Motor neuron (in vitro differentiated cells): ENCODE measurements around the gene PSMC6. TPM values are rescaled to one million over a fixed set of nuclear protein-coding genes. Genes with fewer than 3 reads are reported as not detected.
A peak's percentile ranks its signal among the peaks of the same experiment; 100 is the strongest.
"Not testable (repeated sequence)": the region's sequence is repeated elsewhere in the genome, so short reads cannot be mapped to it uniquely, and the experiment has no call there.

ENCODE experiments used
- ATAC-seq, 8 experiments: fragments of 200-7000 bp; cut with Tn5 transposase; replicated peaks in 6 of 8; 2 replicates each; pipeline ENCODE4 v1.8.0; 2021; ENCODE audit warnings: mild to moderate bottlenecking in 8 of 8, moderate library complexity in 8 of 8
- H3K27ac ChIP-seq, 2 donors: fragments of 250-450 bp; sonication (Bioruptor Pico); 2 replicates each; pipeline ENCODE4 v1.9.0; 2021; ENCODE audit warnings: antibody characterized with exemption in 2 of 2, mild to moderate bottlenecking in 2 of 2, moderate library complexity in 1 of 2
- H3K4me1 ChIP-seq, 2 donors: fragments of 250-450 bp; sonication (Bioruptor Pico); replicated peaks in 1 of 2; 2 replicates each; pipeline ENCODE4 v1.6.1; 2021; ENCODE audit warnings: antibody characterized with exemption in 2 of 2, mild to moderate bottlenecking in 2 of 2, moderate library complexity in 1 of 2
- H3K4me3 ChIP-seq, 5 donors: fragments of 250-450 bp; sonication (Bioruptor Pico); 2 replicates each; pipeline ENCODE4 v1.9.0; 2021; ENCODE audit warnings: antibody characterized with exemption in 5 of 5, mild to moderate bottlenecking in 5 of 5, moderate library complexity in 4 of 5
- WGBS, 10 experiments: fragments of 450-650 bp; shearing (Covaris generic); methylation state at CpG; one replicate each; pipeline ENCODE4 v1.0.0; 2022; 5-methylcytosine and 5-hydroxymethylcytosine counted together
- in situ Hi-C, 9 experiments: fragments of 400-800 bp; cut with MboI; loops; one replicate each; pipeline ENCODE4 v1.15.0; 2021; ENCODE audit warnings: low sequenced_read_pairs in 9 of 9, low pct_unique_long_range_greater_than_20kb in 2 of 9; ENCODE audit not compliant: unreplicated experiment in 9 of 9
- total RNA-seq, 8 experiments: library from RNA; unstranded; fragments of 300-600 nt; gene quantifications; 2 replicates each; pipeline versions ENCODE4 v1.2.3 to v1.2.4, GENCODE V29; 2022

Gene PSMC6
- total RNA-seq, 8 experiments from 2014 or later, result 96.8 to 126 (median 105) TPM

- WGBS, 10 experiments, result 83 to 100% (median 96%) methylated on average over 1 to 4 of the region's 4 CpGs; no CpG with 5 or more reads in 6 of the 10 experiments
- H3K4me3 ChIP-seq, H3K4me1 ChIP-seq, ATAC-seq, H3K27ac ChIP-seq, in situ Hi-C loops: not testable (repeated sequence)
Observed at GRCh38 chr14:52762923-52763322, 55.9 kb downstream of the PSMC6 start.

- ATAC-seq, result no peak
- H3K27ac ChIP-seq, result no peak overlapping the region
- H3K4me3 ChIP-seq, result no peak overlapping the region
- no peaks in the 10 kb centered on the region for H3K4me1 ChIP-seq
- 83 to 100% (median 96%) methylated on average over 1 to 3 of the region's 3 CpGs for WGBS, 10 experiments
- in situ Hi-C loops, result no loop called here
Observed at GRCh38 chr14:52767058-52767833, 60.2 kb downstream of the PSMC6 start.

GRCh38 chr14:52769887-52770286 lies 62.9 kb downstream of the PSMC6 start:
- Histone ChIP-seq H3K4me1 (no peaks in the 10 kb centered on the region), H3K27ac (no peak overlapping the region), H3K4me3 (no peak overlapping the region)
- in situ Hi-C loops, result no loop called here
- ATAC-seq, result peak in 1 of 8 experiments; percentile 53

- in situ Hi-C loops, result no loop called here
- H3K27ac ChIP-seq, result no peak overlapping the region
- WGBS, 10 experiments, result 50 to 100% (median 93%) methylated on average over 1 to 7 of the region's 7 CpGs; no CpG with 5 or more reads in 1 of the 10 experiments
Observed at GRCh38 chr14:52776816-52777215, 69.8 kb downstream of the PSMC6 start.

More at GRCh38 chr14:52776816-52777215, 69.8 kb downstream of the PSMC6 start:
- no peak overlapping the region for H3K4me3 ChIP-seq
- ATAC-seq, result no peak
- H3K4me1 ChIP-seq, result no peaks in the 10 kb centered on the region

Other genes with a start within 250 kb of the PSMC6 start
- gene TXNDC16, start 154.7 kb upstream of the PSMC6 start, total RNA-seq, result 10 to 100 TPM in 5 of 8 experiments, 1 to 10 TPM in 3; 2.3 to 24.0 (median 16.3) TPM
- gene GPR137C, start 154.4 kb upstream of the PSMC6 start, total RNA-seq, result 10 to 100 TPM in 5 of 8 experiments, 1 to 10 TPM in 2, under 1 TPM in 1; 0.31 to 20.4 (median 10.9) TPM
- gene ERO1A, start 11.6 kb upstream of the PSMC6 start, total RNA-seq, result 10 to 100 TPM; 16.3 to 37.4 (median 24.8) TPM
- gene STYX, start 23.0 kb downstream of the PSMC6 start, total RNA-seq, result 10 to 100 TPM; 10.6 to 23.6 (median 13.9) TPM
- 10 to 100 TPM in 5 of 8 experiments, 1 to 10 TPM in 3; 7.0 to 89.5 (median 13.5) TPM for gene GNPNAT1, start 84.4 kb downstream of the PSMC6 start, total RNA-seq
- 100 to 1,000 TPM in 3 of 8 experiments, 10 to 100 TPM in 5; 28.5 to 148 (median 64.9) TPM for gene FERMT2, start 243.8 kb downstream of the PSMC6 start, total RNA-seq